Measurements from ENCODE around the gene RPA3.

The RPA3 gene

GRCh38 chr7:7651479-7651878 is 66.9 kb downstream of the RPA3 start:
- no peak for DNase-seq

GRCh38 chr7:7650682-7651206 is 67.7 kb downstream of the RPA3 start:
- no peak for DNase-seq

DNA sequence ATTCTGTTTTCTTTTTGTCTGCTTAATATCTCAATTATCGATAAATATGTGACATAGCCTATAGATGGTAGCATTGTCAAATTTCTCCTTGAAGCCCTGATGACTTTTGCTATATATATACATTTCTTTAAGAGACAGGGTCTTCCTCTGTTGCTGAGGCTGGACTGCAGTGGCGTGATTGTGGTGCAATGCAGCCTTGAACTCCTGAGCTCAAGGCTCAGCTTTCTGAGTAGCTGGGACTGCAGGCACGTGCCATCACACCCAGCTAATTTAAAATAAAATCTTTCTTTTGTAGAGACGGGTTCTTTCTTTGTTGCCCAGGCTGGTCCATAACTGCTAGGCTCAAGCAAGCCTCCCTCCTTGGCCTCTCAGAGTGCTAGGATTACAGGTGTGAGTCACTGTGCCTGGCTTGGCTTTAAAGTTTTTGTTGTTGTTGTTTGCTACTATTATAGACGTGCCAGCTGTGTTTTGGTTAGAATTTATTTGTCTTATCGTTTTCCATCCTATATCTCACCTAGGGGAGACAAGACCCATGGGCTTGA is 70.8 kb downstream of the RPA3 start:
- no peak for DNase-seq

DNA sequence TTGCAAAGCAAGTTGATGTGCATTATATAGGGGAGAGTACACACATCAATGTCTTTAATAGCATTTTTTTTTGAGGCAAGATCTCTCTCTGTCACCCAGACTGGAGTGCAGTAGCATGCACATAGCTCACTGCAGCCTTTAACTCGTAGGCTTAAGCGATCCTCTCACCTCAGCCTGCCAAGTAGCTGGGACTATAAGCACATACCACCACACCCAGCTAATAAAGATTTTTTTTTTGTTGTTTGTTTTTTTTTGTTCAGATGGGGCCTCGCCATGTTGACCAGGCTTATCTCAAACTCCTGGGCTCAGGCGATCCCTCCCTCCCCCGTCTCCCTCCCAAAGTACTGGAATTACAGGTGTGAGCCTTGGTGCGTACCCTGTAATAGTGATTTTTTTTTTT is 76.3 kb downstream of the RPA3 start:
- DNase-seq: no peak

GRCh38 chr7:7641129-7641663 is 77.2 kb downstream of the RPA3 start:
- no peak for DNase-seq

DNA sequence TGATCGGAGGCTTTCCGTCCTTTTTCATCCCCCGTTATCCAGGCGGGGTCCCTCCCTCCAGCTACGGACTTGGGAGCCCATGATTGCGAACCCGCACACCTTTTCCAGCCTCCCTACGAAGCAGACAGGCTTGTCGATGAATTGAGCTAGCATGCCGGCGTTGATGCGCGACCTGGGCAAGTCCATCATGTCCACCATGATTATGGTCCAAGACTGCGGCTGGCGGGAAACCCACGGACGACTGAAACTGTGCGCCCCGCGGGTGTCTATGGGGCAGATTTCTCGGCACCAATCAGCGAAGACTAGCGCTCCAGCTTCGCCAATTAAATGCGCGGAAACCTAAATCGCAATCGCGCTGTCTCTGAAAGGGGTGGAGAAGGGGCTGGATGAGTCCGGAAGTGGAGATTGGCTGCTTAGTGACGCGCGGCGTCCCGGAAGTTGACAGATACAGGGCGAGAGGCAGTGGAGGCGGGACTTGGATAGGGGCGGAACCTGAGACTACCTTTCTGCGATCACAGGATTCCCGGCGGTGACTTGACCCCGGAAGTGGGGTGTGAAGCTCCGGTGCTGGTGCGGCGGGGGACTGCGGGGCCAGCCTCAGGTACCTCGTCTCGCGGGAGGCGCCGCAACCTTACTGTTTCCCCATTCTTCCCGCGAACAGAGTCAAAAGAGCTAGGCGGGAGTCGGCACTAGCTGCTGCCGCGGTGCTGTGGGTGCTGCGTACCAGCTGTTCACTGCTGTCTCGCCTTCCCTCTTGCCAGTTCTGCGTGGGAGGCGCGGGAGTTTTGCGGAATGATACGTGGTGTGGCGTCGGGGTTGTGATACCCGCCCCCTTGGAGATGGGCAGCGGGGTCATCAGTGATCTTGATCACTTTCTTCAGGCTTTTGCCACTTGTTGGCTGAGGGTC is 77.9 kb downstream of the RPA3 start, which contains the start of gene UMAD1:
Gene UMAD1 (plus strand): TSS at position 532 of the 908 bp plus-strand sequence. CDS start 32,620 bp downstream, outside the sequence.
- peak; percentile 100 for DNase-seq

DNA sequence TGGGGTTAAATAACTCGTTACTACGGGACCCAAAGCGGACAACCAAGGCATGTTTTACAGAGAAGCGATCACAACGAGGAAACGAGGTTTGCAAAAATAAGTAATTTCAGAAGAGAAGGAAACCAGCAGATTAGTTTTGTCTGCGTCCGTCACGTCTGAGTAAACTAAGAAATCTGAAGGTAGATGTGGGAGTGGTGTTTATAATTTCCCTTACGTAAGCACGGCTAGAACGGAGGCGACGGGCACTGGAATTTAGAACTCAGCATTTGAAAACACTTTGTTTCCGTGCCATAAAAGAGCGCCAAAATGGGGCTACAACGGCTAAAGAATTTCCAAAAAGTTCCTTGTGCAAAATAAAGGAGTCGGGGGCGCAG is 78.6 kb downstream of the RPA3 start:
- no peak for DNase-seq

GRCh38 chr7:7639421-7639820 is 79.0 kb downstream of the RPA3 start:
- no peak for DNase-seq

DNA sequence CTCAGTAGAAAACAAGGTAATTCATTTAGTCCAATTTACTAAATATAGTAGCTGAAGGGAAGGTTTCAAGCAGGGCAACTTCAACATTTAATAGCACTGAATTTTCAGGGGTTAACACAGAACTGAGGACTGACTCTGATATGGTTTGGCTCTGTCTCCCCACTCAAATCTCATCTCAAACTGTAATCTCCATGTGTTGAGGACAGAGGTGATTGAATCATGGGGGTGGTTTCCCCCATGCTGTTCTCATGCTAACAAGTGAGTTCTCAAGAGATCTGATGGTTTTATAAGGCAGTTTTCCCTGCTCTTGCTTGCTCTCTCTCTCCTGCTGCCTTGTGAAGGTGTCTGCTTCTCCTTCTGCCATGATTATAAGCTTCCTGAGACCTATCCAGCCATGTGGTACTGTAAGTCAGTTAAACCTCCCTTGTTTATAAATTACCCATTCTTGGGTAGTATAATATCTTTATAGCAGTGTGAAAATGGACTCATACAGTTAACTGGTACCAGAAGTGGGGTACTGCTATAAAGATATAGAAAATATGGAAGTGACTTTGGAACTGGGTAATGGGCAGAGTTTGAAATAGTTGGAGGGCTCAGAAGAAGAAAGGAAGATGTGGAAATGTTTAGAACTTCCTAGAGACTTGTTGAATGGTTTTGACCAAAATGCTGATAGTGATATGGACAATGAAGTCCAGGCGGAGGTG is 87.6 kb downstream of the RPA3 start:
- no peak for DNase-seq

DNA sequence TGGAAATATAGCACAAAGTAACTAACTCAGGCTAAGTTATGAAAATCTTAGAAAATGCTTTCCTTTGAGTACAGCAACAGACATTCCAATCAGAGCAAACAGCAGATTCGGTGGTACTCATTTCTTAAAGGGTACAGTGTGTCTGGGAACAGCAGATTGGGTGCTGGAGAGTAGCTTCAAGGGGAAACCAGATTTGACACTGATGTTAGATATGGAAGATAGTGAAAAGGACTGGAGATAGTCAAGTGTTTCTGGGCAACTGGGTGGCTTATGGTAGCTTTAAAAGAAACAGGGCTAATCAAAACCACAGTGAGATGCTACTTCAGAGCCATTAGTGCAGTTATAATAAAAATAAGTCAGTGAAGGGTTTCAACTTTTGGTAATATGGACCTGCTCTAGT is 89.9 kb downstream of the RPA3 start:
- DNase-seq: no peak

DNA sequence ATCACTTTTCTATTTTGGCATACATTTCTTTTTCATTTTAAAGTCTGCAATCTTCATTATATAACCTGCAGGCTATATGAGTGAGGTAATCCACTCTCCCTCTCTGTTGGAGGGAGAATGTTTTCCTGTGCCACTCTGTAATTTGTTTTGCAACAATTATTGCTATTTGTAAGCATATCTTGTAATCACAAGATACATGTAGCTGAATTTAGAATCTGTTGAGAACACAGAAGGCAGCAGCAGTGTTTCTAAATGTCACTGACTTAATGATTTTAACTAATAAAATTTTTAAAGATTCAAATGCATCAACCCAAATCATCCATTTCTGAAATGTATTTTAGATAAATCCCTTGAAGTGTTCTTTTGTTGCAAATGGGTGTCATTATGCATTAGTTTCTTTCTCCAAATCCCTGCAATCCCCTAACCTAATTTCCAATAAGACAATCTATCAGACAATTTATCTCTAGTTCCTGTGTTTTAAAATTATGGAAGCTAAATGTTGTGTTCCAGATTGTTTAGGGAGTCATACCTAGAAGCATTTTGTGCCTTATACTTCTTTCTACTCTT is 97.7 kb downstream of the RPA3 start:
- DNase-seq: no peak

DNA sequence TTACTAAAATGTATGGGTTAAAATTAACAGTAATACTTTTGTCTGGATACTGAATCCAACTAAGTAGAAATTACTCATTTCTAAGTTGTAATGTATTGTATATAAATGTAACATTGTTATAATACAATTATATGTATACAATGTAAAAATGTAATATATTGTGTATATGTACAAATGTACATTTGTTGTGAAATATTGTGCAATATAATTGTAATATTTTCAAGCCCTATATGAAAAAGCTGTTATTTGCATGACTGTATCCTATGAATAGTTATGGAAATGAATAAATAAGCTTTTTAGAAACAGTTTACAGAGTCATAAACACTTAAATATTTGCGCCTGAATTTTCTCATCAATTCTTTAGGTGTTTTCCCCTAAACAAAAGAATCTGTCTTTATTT is 98.2 kb downstream of the RPA3 start:
- DNase-seq: no peak

DNA sequence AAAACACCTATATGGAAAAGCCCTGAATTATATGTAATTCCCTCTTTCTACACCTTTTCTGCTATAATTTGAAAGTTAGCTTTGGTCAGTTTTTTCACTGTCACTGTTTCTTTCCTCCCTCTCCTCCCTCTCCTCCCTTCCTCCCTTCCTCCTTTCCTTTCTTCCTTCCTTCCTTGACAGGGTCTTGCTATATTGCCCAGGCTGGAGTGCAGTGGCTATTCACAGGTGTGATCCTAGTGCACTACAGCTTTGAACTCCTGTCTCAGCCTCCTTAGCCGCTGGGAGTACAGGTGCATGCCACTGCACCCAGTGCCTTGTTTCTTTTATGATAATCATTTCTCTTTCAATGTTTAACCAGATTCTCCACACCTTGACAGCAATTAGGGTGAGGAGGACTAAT is 100.0 kb downstream of the RPA3 start:
- no peak for DNase-seq

DNA sequence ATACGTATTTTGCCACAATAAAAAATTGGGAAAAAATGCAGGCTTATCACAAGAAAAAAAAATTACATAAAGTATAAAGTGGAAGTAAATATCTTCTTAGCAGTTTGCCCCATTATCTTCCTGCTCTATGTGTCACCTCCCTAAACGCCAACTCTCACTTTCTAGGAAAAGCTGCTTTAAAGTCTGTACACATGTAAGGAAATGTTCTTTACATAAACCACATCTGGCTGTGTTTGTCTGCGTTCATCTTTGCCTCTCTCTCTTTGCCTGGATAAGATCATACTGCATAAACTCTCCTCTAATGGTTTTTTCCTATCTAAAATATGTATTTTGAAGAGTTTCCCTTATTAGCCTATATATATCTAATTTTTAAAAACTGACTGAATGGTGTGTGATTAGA is 100.9 kb downstream of the RPA3 start:
- no peak for DNase-seq

DNA sequence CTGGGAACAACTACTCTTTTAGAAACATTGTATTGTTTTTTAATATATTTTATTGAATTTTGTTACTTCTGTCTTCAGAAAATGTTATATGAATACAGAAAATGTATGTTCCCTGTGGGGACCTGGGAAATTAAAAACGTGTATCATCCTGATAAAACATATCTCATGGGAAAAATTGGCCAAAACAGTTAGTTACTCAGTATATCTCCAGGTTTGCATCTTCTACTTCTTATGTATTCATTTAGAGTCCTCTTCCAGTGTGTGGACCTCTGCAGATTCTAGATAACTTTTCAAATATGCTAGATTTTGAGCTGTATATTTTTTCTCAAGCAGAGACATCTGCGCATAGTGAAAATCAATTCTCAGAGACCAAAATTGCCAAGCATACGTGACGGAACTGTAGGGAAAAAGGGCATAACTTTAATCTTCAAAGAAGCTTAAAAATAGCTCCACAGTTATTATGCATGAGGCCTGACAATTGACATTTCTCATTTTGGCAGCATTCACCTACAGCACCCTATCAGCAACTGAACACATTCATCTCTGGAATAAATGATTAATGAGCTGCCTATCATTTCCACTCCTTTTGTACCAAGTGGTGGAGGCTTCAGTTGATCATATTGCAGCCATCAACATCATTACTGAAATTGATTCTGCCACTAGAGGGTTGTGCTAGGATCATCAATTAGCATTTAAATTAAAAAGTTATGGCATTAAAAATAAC is 104.2 kb downstream of the RPA3 start:
- no peak for DNase-seq

DNA sequence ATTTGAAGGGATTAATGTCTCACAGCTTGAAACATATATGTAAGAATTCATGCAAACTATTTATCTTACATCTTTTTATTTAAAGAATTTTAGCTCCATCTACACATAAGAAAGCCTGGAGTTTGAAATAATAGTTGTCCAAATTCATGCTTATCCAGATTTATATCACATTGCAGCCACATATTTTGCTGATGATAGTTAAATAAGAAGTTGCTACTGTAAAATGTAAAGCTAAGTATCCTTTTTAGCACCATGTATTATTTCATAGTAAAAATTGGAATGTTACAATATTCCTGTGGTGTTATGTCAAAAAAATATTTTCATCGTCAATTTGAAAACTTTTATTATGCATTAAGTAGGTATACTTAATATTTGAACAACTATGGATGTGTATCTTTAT is 105.2 kb downstream of the RPA3 start:
- DNase-seq: no peak

GRCh38 chr7:7612519-7612918 is 105.9 kb downstream of the RPA3 start:
- no peak for DNase-seq

DNA sequence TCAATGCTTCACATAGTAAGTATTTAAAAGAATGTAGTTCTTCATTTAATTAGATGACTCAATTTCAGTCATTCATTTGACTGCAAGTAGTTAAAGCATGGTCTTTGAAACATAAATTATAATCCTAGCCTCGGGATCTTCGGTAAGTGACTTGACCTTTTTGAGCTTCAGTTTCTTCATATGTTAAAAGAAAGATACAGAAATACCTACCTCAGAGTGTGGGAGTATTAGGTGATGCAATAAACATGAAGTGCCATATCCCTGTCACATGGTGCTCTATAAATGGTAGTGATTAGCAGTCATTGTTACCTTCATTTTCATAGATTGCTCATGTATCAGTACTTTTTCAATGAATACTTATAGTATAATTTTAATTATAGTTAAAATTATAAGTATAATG is 109.1 kb downstream of the RPA3 start:
- DNase-seq: no peak

- no peak for DNase-seq
Observed at GRCh38 chr7:7607010-7607409, 111.4 kb downstream of the RPA3 start.

DNA sequence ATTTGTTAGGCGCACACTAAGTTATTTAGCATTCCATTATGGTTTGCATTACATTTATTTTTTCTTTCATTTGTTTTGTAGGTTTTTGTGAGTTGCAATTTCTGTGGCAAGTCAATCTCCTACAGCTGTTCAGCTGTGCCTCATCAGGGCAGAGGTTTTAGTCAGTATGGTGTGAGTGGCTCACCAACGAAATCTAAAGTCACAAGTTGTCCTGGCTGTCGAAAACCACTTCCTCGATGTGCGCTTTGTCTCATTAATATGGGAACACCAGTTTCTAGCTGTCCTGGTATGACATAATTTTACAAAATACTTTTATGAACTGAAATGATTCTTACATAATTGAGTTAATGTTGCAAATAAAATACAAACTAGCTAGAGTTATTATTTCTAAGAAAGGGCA is 122.2 kb downstream of the RPA3 start:
- no peak for DNase-seq

- peak; percentile 17 for DNase-seq
Observed at GRCh38 chr7:7595451-7595850, 123.0 kb downstream of the RPA3 start.

All from NCI-H226 (cell line).